ENCODE results near the gene PPP3R1. TPM values are rescaled to one million over a fixed set of nuclear protein-coding genes. Genes with fewer than 3 reads are reported as not detected.

The PPP3R1 gene
- total RNA-seq, 4 donors from 2014 or later: 16.9 to 32.3 (median 29.8) TPM

DNA sequence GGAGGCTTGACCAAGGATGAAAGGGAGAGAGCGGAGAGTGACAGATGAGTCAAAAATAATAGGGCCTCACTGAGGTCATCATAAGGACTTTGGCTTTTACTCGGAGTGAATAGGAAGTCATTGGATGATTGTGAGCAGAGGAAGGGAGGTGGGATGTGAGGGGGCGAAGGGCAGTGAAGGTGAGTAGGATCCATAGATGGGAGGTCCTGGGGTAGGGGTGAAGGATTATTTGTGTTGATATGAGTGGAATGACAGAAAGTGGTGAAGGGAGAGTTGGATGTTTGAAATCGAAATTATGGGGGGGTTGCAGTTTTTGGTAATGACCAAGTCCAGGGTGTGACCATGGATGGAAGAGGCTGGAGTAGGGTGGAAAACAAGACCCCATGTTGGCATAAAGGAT, 80.6 kb downstream of the PPP3R1 start:
- H3K36me3 ChIP-seq: peaks cover 0 to 30% of the 10 kb centered on the region in 2 donors
- H3K27me3 ChIP-seq: no peaks in the 10 kb centered on the region
- DNase-seq (no peak), ATAC-seq (no peak)
- TF ChIP-seq POLR2A (IDR thresholded peaks at IDR 0.05) (no peak), CTCF (IDR thresholded peaks at IDR 0.05 in 4 of 5, conservative IDR thresholded peaks at IDR 0.05 in 1 of 5) (no peak)
- no peak overlapping the region for H3K27ac ChIP-seq
- intact Hi-C loops (cut with DNase I; ENCODE audit: low total_unique reads) (no loop called here), in situ Hi-C loops (cut with MboI; ENCODE audit: low sequenced_read_pairs in 4 of 4) (no loop called here)
- H3K4me3 ChIP-seq: no peak overlapping the region
- no peaks in the 10 kb centered on the region for H3K4me1 ChIP-seq
- H3K9me3 ChIP-seq: no peaks in the 10 kb centered on the region

- H3K36me3 ChIP-seq: peaks cover 0 to 35% of the 10 kb centered on the region in 2 donors
- no peak for ATAC-seq
- in situ Hi-C loops (cut with MboI; ENCODE audit: low sequenced_read_pairs in 4 of 4) (no loop called here), intact Hi-C loops (cut with DNase I; ENCODE audit: low total_unique reads) (no loop called here)
- H3K9me3 ChIP-seq: no peaks in the 10 kb centered on the region
- no peak for TF ChIP-seq CTCF (IDR thresholded peaks at IDR 0.05 in 4 of 5, conservative IDR thresholded peaks at IDR 0.05 in 1 of 5)
- TF ChIP-seq POLR2A (IDR thresholded peaks at IDR 0.05): no peak
- H3K4me3 ChIP-seq: no peak overlapping the region
- no peaks in the 10 kb centered on the region for H3K27me3 ChIP-seq
- H3K27ac ChIP-seq: no peak overlapping the region
- DNase-seq: no peak
- no peaks in the 10 kb centered on the region for H3K4me1 ChIP-seq
Observed at GRCh38 chr2:68171146-68171545, 81.2 kb downstream of the PPP3R1 start.

- Histone ChIP-seq H3K4me3 (no peak overlapping the region), H3K4me1 (no peaks in the 10 kb centered on the region), H3K36me3 (peaks cover 0 to 33% of the 10 kb centered on the region in 2 donors), H3K27ac (no peak overlapping the region), H3K9me3 (no peaks in the 10 kb centered on the region), H3K27me3 (no peaks in the 10 kb centered on the region)
- in situ Hi-C loops (cut with MboI; ENCODE audit: low sequenced_read_pairs in 4 of 4): no loop called here
- no peak for ATAC-seq
- intact Hi-C loops (cut with DNase I; ENCODE audit: low total_unique reads): no loop called here
- TF ChIP-seq POLR2A (IDR thresholded peaks at IDR 0.05): no peak
- TF ChIP-seq CTCF (IDR thresholded peaks at IDR 0.05 in 4 of 5, conservative IDR thresholded peaks at IDR 0.05 in 1 of 5): no peak
- no peak for DNase-seq
Observed at GRCh38 chr2:68169308-68169707, 83.0 kb downstream of the PPP3R1 start.

- Histone ChIP-seq H3K36me3 (peaks cover 0 to 55% of the 10 kb centered on the region in 2 donors), H3K27me3 (no peaks in the 10 kb centered on the region), H3K27ac (no peak overlapping the region), H3K4me1 (no peaks in the 10 kb centered on the region), H3K9me3 (no peaks in the 10 kb centered on the region), H3K4me3 (no peak overlapping the region)
- TF ChIP-seq POLR2A (IDR thresholded peaks at IDR 0.05): no peak
- no peak for TF ChIP-seq CTCF (IDR thresholded peaks at IDR 0.05 in 4 of 5, conservative IDR thresholded peaks at IDR 0.05 in 1 of 5)
- ATAC-seq (no peak), DNase-seq (no peak)
- in situ Hi-C loops (cut with MboI; ENCODE audit: low sequenced_read_pairs in 4 of 4) (no loop called here), intact Hi-C loops (cut with DNase I; ENCODE audit: low total_unique reads) (no loop called here)
Observed at GRCh38 chr2:68167186-68167585, 85.1 kb downstream of the PPP3R1 start.

DNA sequence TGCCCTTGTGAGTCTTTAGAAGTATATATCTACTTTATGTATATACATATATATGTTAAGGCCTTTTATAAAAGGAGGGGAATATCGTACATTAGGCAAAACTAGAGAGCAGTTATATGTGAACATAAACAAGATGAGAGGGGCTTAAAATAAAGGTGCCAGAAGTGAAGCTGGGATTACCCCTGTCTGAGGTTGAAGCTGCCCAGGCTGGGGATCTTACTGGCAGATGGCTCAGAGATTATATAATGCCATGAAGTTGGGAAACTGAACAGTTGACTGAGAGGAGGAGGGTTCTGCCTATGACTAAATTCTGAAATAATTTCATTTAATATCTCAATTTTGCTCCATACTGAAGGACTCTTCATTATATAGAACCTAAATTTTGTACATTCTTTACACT, 88.7 kb downstream of the PPP3R1 start:
- Histone ChIP-seq H3K4me1 (peaks cover 10 to 11% of the 10 kb centered on the region in 2 donors), H3K9me3 (no peaks in the 10 kb centered on the region), H3K27me3 (no peaks in the 10 kb centered on the region), H3K27ac (no peak overlapping the region), H3K36me3 (peaks cover 0 to 68% of the 10 kb centered on the region in 2 donors), H3K4me3 (no peak overlapping the region)
- intact Hi-C loops (cut with DNase I; ENCODE audit: low total_unique reads) (no loop called here), in situ Hi-C loops (cut with MboI; ENCODE audit: low sequenced_read_pairs in 4 of 4) (no loop called here)
- TF ChIP-seq POLR2A (IDR thresholded peaks at IDR 0.05): no peak
- no peak for TF ChIP-seq CTCF (IDR thresholded peaks at IDR 0.05 in 4 of 5, conservative IDR thresholded peaks at IDR 0.05 in 1 of 5)
- DNase-seq (no peak), ATAC-seq (no peak)
